Esophagus squamous epithelium (tissue), 5 donors: ENCODE results near the gene LPAR6. TPM values are rescaled to one million over a fixed set of nuclear protein-coding genes. Genes with fewer than 3 reads are reported as not detected.
"Not testable (repeated sequence)": the region's sequence is repeated elsewhere in the genome, so short reads cannot be mapped to it uniquely, and the experiment has no call there.

Source experiments
- DNase-seq: peaks from one replicate; lab custom pipeline; 2025; lab: John Stamatoyannopoulos, UW
- H3K27ac ChIP-seq, 4 donors: fragments of 200-600 bp; sonication (generic); one replicate each; pipeline ENCODE4 v1.5.1; 2016 to 2019; ENCODE audit warnings: mild to moderate bottlenecking in 1 of 4
- H3K27me3 ChIP-seq, 4 donors: fragments of 200-600 bp; sonication (generic); 1 replicate in 3 of 4; 2 replicates in 1 of 4; pipeline versions ENCODE4 v1.5.1 to v1.6.0; 2017 to 2021; ENCODE audit warnings: antibody characterized with exemption in 1 of 4
- H3K36me3 ChIP-seq, 3 donors: fragments of 200-600 bp; sonication (generic); one replicate each; pipeline ENCODE4 v1.5.1; 2016 to 2019
- H3K4me1 ChIP-seq, 3 donors: fragments of 200-600 bp; sonication (generic); one replicate each; pipeline ENCODE4 v1.5.1; 2017 to 2019
- H3K4me3 ChIP-seq, 4 donors: fragments of 200-600 bp; sonication (generic); 1 replicate in 3 of 4; 2 replicates in 1 of 4; pipeline ENCODE4 v1.5.1; 2016 to 2019; ENCODE audit warnings: mild to moderate bottlenecking in 2 of 4, moderate library complexity in 1 of 4
- H3K9me3 ChIP-seq, 3 donors: fragments of 200-600 bp; sonication (generic); one replicate each; pipeline ENCODE4 v1.5.1; 2016 to 2019
- CTCF ChIP-seq, 6 experiments: fragments of 450-650 bp in 4 of 6; fragments of 200-600 bp in 2 of 6; sonication (generic) in 2 of 6; IDR thresholded peaks; one replicate each; pipeline ENCODE4 v1.5.1; 2016 to 2019; ENCODE audit warnings: antibody characterized with exemption in 6 of 6, mild to moderate bottlenecking in 4 of 6, moderate library complexity in 4 of 6
- POLR2A ChIP-seq, 4 donors: fragments of 450-650 bp; IDR thresholded peaks; one replicate each; pipeline ENCODE4 v1.6.1; 2017; ENCODE audit warnings: antibody characterized with exemption in 4 of 4, mild to moderate bottlenecking in 4 of 4, moderate library complexity in 3 of 4
- WGBS, 2 donors: methylation state at CpG; one replicate each; pipeline ENCODE4 v1.1.5; 2018; 5-methylcytosine and 5-hydroxymethylcytosine counted together
- intact Hi-C: fragments of 100-400 bp; cut with DNase I; formaldehyde crosslinking; loops from one replicate; pipeline ENCODE4 v1.15.0; 2022
- total RNA-seq, 4 donors: library from RNA; depleted of rRNA; stranded (reverse); fragments of >200 nt; gene quantifications; one replicate each; pipeline ENCODE4 v1.1.0, GENCODE V29; 2016
- donor health status: DM: yes; HTN: yes; CAD: no.

The LPAR6 gene
- total RNA-seq = 100 to 1,000 TPM in 1 of 4 donors, 10 to 100 TPM in 3; 50.6 to 102 (median 82.2) TPM

GRCh38 chr13:48412881-48413351, at the start of gene LPAR6:
TSS of gene LPAR6 (minus strand) at chr13:48413113. CDS start at chr13:48412423, 690 bp downstream.
- 9 to 13% methylated on average over 4 of the region's 4 CpGs for WGBS, 2 donors
- no peak for DNase-seq
- intact Hi-C loops = loop anchor here (10.0 kb wide), 1 partner anchor 82 kb away; no protein-coding TSS in a partner anchor
- TF ChIP-seq POLR2A (IDR thresholded peaks at IDR 0.05) (peak in 3 of 4 donors; percentile 82 to 90 (median 87)), CTCF (IDR thresholded peaks at IDR 0.05) (no peak)
- H3K9me3 ChIP-seq = no peaks in the 10 kb centered on the region
- peak within 1 kb of the TSS; percentile 44 to 70 (median 56) for H3K4me3 ChIP-seq
- peaks cover 0 to 42% (median 10%) of the 10 kb centered on the region in 3 donors for H3K4me1 ChIP-seq
- no peaks in the 10 kb centered on the region for H3K27me3 ChIP-seq
- peak within 1 kb of the TSS; percentile 83 to 95 (median 89) for H3K27ac ChIP-seq
- H3K36me3 ChIP-seq = peaks cover 0 to 18% (median 0%) of the 10 kb centered on the region in 3 donors

GRCh38 chr13:48457578-48458242, 44.8 kb upstream of the LPAR6 start:
- no peak overlapping the region for H3K4me3 ChIP-seq
- DNase-seq = no peak
- TF ChIP-seq POLR2A (IDR thresholded peaks at IDR 0.05) = no peak
- no peak for TF ChIP-seq CTCF (IDR thresholded peaks at IDR 0.05)
- no peak overlapping the region for H3K27ac ChIP-seq
- WGBS, 2 donors = 98% methylated on average over 14 of the region's 28 CpGs; no CpG with 5 or more reads in 1 of the 2 donors
- no peaks in the 10 kb centered on the region for H3K9me3 ChIP-seq
- H3K27me3 ChIP-seq = no peaks in the 10 kb centered on the region
- intact Hi-C loops = no loop called here
- H3K4me1 ChIP-seq = no peaks in the 10 kb centered on the region
- peaks cover 18 to 89% (median 20%) of the 10 kb centered on the region in 3 donors for H3K36me3 ChIP-seq

- 96 to 100% methylated on average over 6 to 8 of the region's 10 CpGs for WGBS, 2 donors
- Histone ChIP-seq H3K27ac (no peak overlapping the region), H3K36me3 (peaks cover 18 to 77% (median 20%) of the 10 kb centered on the region in 3 donors), H3K4me3 (no peak overlapping the region), H3K4me1 (no peaks in the 10 kb centered on the region), H3K9me3 (peaks cover 0 to under 1% (median 0%) of the 10 kb centered on the region in 3 donors), H3K27me3 (no peaks in the 10 kb centered on the region)
- DNase-seq = no peak
- TF ChIP-seq POLR2A (IDR thresholded peaks at IDR 0.05) = no peak
- no peak for TF ChIP-seq CTCF (IDR thresholded peaks at IDR 0.05)
- intact Hi-C loops = no loop called here
Measured at GRCh38 chr13:48456546-48456945, 43.6 kb upstream of the LPAR6 start.

- H3K4me3 ChIP-seq, DNase-seq, H3K27ac ChIP-seq, H3K27me3 ChIP-seq, intact Hi-C loops: not testable (repeated sequence)
- Histone ChIP-seq H3K4me1 (peaks cover 12 to 38% (median 16%) of the 10 kb centered on the region in 3 donors), H3K9me3 (peaks cover 0 to 14% (median 14%) of the 10 kb centered on the region in 3 donors), H3K36me3 (peaks cover 2 to 28% (median 2%) of the 10 kb centered on the region in 3 donors)
Measured at GRCh38 chr13:48451196-48451595, 38.3 kb upstream of the LPAR6 start.

- Histone ChIP-seq H3K36me3 (peaks cover 0 to 16% (median 0%) of the 10 kb centered on the region in 3 donors), H3K9me3 (peaks cover 0 to 14% (median 14%) of the 10 kb centered on the region in 3 donors), H3K27ac (peak overlapping the region in 3 of 4 donors; percentile 55 to 82 (median 73)), H3K4me1 (peaks cover 12 to 43% (median 20%) of the 10 kb centered on the region in 3 donors), H3K4me3 (no peak overlapping the region), H3K27me3 (no peaks in the 10 kb centered on the region)
- intact Hi-C loops = no loop called here
- TF ChIP-seq POLR2A (IDR thresholded peaks at IDR 0.05) (no peak), CTCF (IDR thresholded peaks at IDR 0.05) (no peak)
- WGBS, 2 donors = 49 to 71% methylated on average over 2 of the region's 2 CpGs
- no peak for DNase-seq
Measured at GRCh38 chr13:48449656-48450055, 36.7 kb upstream of the LPAR6 start.
